WTC11 (cell line): ENCODE results near the gene GLOD4. TPM values are rescaled to one million over a fixed set of nuclear protein-coding genes. Genes with fewer than 3 reads are reported as not detected.
A peak's percentile ranks its signal among the peaks of the same experiment; 100 is the strongest.

Experiments
- ATAC-seq: fragments of 200-7000 bp; cut with Tn5 transposase; 2 replicates; pipeline ENCODE4 v1.10.0; 2021; ENCODE audit warnings: mild to moderate bottlenecking, moderate library complexity
- CTCF ChIA-PET: fragments of 300-600 bp; sonication (Branson Sonifier 250); formaldehyde crosslinking; loops from one replicate; lab custom pipeline; 2021; ENCODE audit warnings: antibody characterized with exemption; lab: Charles Lee
- POLR2A ChIA-PET: fragments of 350-600 bp; sonication (Branson Sonifier 250); formaldehyde crosslinking; loops from one replicate; lab custom pipeline; 2021; ENCODE audit warnings: antibody characterized with exemption; lab: Charles Lee
- DNase-seq: peaks from one replicate; pipeline ENCODE4 v3.0.0; 2021; ENCODE audit warnings: low spot score
- H3K27ac Mint-ChIP-seq: 2 replicates; pipeline ENCODE4 v1.8.0; 2021; ENCODE audit warnings: mixed read lengths
- H3K27me3 Mint-ChIP-seq: 2 replicates; pipeline ENCODE4 v1.8.0; 2021; ENCODE audit warnings: low read depth, mild to moderate bottlenecking, moderate library complexity, mixed read lengths
- H3K36me3 Mint-ChIP-seq: 2 replicates; pipeline ENCODE4 v1.8.0; 2021; ENCODE audit warnings: mixed read lengths
- H3K4me1 Mint-ChIP-seq: 2 replicates; pipeline ENCODE4 v1.8.0; 2022; ENCODE audit warnings: mixed read lengths
- H3K4me3 Mint-ChIP-seq: 2 replicates; pipeline ENCODE4 v1.8.0; 2021; ENCODE audit warnings: mild to moderate bottlenecking, moderate library complexity, mixed read lengths
- H3K9me3 Mint-ChIP-seq: 2 replicates; pipeline ENCODE4 v1.8.0; 2021; ENCODE audit warnings: mixed read lengths
- ATF6 ChIP-seq: sonication (generic); formaldehyde crosslinking; IDR thresholded peaks from 2 replicates; pipeline ENCODE4 v1.8.1; 2023; ENCODE audit warnings: mild to moderate bottlenecking, missing genetic modification reagents
- CREB1 ChIP-seq: sonication (generic); formaldehyde crosslinking; IDR thresholded peaks from 2 replicates; pipeline ENCODE4 v1.8.0; 2023; ENCODE audit warnings: mild to moderate bottlenecking, missing genetic modification reagents
- E2F4 ChIP-seq: sonication (generic); formaldehyde crosslinking; IDR thresholded peaks from 2 replicates; pipeline ENCODE4 v1.8.1; 2022; ENCODE audit warnings: low read depth, mild to moderate bottlenecking, moderate library complexity, missing genetic modification reagents, borderline replicate concordance
- FOXJ3 ChIP-seq: sonication (generic); formaldehyde crosslinking; IDR thresholded peaks from 2 replicates; pipeline ENCODE4 v1.9.0; 2021; ENCODE audit warnings: missing genetic modification reagents, mild to moderate bottlenecking, borderline replicate concordance
- GABPB1 ChIP-seq: sonication (generic); formaldehyde crosslinking; IDR thresholded peaks from 2 replicates; pipeline ENCODE4 v1.8.1; 2023; ENCODE audit warnings: mild to moderate bottlenecking, missing genetic modification reagents
- GRHL2 ChIP-seq: fragments of 250-450 bp; sonication (Bioruptor Pico); IDR thresholded peaks from 2 replicates; pipeline ENCODE4 v1.8.0; 2022; ENCODE audit warnings: mild to moderate bottlenecking, moderate library complexity; ENCODE audit not compliant: insufficient replicate concordance, severe bottlenecking
- JAZF1 ChIP-seq: fragments of 250-450 bp; sonication (Bioruptor Pico); IDR thresholded peaks from 2 replicates; pipeline ENCODE4 v1.9.0; 2021; ENCODE audit warnings: moderate library complexity, mild to moderate bottlenecking, inconsistent platforms
- NFATC4 ChIP-seq: fragments of 250-450 bp; sonication (Bioruptor Pico); IDR thresholded peaks from 2 replicates; pipeline ENCODE4 v1.9.0; 2021; ENCODE audit warnings: mild to moderate bottlenecking
- NFE2L1 ChIP-seq: sonication (generic); formaldehyde crosslinking; IDR thresholded peaks from 2 replicates; pipeline ENCODE4 v1.8.1; 2023; ENCODE audit warnings: missing genetic modification reagents
- TCF7 ChIP-seq: sonication (generic); formaldehyde crosslinking; IDR thresholded peaks from 2 replicates; pipeline ENCODE4 v1.8.0; 2022; ENCODE audit warnings: mild to moderate bottlenecking, low read depth, missing genetic modification reagents, moderate library complexity
- TP53 ChIP-seq: sonication (generic); formaldehyde crosslinking; IDR thresholded peaks from 2 replicates; pipeline ENCODE4 v1.8.1; 2023; ENCODE audit warnings: mild to moderate bottlenecking, missing genetic modification reagents
- ZNF219 ChIP-seq: sonication (generic); formaldehyde crosslinking; IDR thresholded peaks from 2 replicates; pipeline ENCODE4 v1.8.0; 2023; ENCODE audit warnings: missing genetic modification reagents, mild to moderate bottlenecking, borderline replicate concordance
- ZNF232 ChIP-seq: sonication (generic); formaldehyde crosslinking; IDR thresholded peaks from 2 replicates; pipeline ENCODE4 v1.8.0; 2022; ENCODE audit warnings: mild to moderate bottlenecking, missing genetic modification reagents
- total RNA-seq: library from RNA; stranded (reverse); gene quantifications from 3 replicates; pipeline ENCODE4 v1.2.3, GENCODE V29; 2021
- TF ChIP-seq, protein P1 (sequence below): sonication (generic); formaldehyde crosslinking; IDR thresholded peaks from 2 replicates; pipeline ENCODE4 v1.8.1; 2022; ENCODE audit warnings: mild to moderate bottlenecking, missing genetic modification reagents, moderate library complexity, borderline replicate concordance
- TF ChIP-seq, protein P2 (sequence below): fragments of 250-450 bp; sonication (Bioruptor Pico); IDR thresholded peaks from 2 replicates; pipeline ENCODE4 v1.9.0; 2021; ENCODE audit warnings: mild to moderate bottlenecking
- TF ChIP-seq, protein P3 (sequence below): fragments of 250-450 bp; sonication (Bioruptor Pico); IDR thresholded peaks from 2 replicates; pipeline ENCODE4 v1.9.0; 2021; ENCODE audit warnings: moderate library complexity, mild to moderate bottlenecking, inconsistent platforms, borderline replicate concordance
- TF ChIP-seq, protein P4 (sequence below): fragments of 250-450 bp; sonication (Bioruptor Pico); IDR thresholded peaks from 2 replicates; pipeline ENCODE4 v1.9.0; 2021; ENCODE audit warnings: mild to moderate bottlenecking, borderline replicate concordance
- TF ChIP-seq, protein P5 (sequence below): sonication (generic); formaldehyde crosslinking; IDR thresholded peaks from 2 replicates; pipeline ENCODE4 v1.8.0; 2022; ENCODE audit warnings: mild to moderate bottlenecking, missing genetic modification reagents
- TF ChIP-seq, protein P6 (sequence below): sonication (generic); formaldehyde crosslinking; IDR thresholded peaks from 2 replicates; pipeline ENCODE4 v1.8.1; 2023; ENCODE audit warnings: mild to moderate bottlenecking, missing genetic modification reagents

GLOD4 gene
- total RNA-seq, 1 experiment from 2014 or later = 69.0 TPM

DNA sequence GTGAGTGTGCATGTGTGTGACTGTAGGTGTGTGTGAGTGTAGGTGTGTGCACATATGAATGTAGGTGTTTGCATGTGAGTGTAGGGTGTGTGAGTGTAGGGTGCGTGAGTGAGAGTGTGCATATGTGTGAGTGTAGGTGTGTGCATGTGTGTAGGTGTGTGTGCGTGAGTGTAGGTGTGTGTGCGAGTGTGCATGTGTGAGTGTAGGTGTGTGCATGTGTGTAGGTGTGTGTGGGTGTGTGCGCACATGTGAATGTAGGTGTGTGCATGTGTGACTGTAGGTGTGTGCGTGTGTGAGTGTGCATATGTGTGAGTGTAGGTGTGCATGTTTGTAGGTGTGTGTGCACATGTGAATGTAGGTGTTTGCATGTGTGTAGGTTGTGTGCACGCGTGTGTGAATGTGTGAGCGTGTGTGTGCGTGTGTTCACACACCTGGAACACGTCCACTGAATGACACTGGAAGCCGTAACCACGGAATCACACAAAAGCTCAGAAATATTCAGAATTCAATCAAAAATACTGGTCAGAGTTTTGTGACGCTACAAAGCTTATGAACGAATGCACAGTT is 30.6 kb upstream of the GLOD4 start:
- H3K27ac Mint-ChIP-seq = peak overlapping the region; percentile 52
- no peak for DNase-seq
- no peak overlapping the region for H3K4me3 Mint-ChIP-seq
- ChIA-PET POLR2A (no interaction called here), CTCF (no interaction called here)
- no peaks in the 10 kb centered on the region for H3K4me1 Mint-ChIP-seq
- TF ChIP-seq TP53 (no peak), NFATC4 (CRISPR knock-in tag) (no peak), CREB1 (no peak), TCF7 (CRISPR knock-in tag) (0 out of 2 replicates have a peak, but pooled peaks have one; percentile 34), GRHL2 (CRISPR knock-in tag) (no peak), ATF6 (CRISPR knock-in tag) (no peak), ZNF219 (CRISPR knock-in tag) (no peak), ZNF232 (CRISPR knock-in tag) (no peak), E2F4 (CRISPR knock-in tag) (0 out of 2 replicates have a peak, but pooled peaks have one; percentile 33), FOXJ3 (no peak), NFE2L1 (CRISPR knock-in tag) (no peak), JAZF1 (CRISPR knock-in tag) (no peak), GABPB1 (no peak)
- TF ChIP-seq, protein P1, sequence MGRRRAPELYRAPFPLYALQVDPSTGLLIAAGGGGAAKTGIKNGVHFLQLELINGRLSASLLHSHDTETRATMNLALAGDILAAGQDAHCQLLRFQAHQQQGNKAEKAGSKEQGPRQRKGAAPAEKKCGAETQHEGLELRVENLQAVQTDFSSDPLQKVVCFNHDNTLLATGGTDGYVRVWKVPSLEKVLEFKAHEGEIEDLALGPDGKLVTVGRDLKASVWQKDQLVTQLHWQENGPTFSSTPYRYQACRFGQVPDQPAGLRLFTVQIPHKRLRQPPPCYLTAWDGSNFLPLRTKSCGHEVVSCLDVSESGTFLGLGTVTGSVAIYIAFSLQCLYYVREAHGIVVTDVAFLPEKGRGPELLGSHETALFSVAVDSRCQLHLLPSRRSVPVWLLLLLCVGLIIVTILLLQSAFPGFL (CRISPR knock-in tag) = no peak
- TF ChIP-seq, protein P2, sequence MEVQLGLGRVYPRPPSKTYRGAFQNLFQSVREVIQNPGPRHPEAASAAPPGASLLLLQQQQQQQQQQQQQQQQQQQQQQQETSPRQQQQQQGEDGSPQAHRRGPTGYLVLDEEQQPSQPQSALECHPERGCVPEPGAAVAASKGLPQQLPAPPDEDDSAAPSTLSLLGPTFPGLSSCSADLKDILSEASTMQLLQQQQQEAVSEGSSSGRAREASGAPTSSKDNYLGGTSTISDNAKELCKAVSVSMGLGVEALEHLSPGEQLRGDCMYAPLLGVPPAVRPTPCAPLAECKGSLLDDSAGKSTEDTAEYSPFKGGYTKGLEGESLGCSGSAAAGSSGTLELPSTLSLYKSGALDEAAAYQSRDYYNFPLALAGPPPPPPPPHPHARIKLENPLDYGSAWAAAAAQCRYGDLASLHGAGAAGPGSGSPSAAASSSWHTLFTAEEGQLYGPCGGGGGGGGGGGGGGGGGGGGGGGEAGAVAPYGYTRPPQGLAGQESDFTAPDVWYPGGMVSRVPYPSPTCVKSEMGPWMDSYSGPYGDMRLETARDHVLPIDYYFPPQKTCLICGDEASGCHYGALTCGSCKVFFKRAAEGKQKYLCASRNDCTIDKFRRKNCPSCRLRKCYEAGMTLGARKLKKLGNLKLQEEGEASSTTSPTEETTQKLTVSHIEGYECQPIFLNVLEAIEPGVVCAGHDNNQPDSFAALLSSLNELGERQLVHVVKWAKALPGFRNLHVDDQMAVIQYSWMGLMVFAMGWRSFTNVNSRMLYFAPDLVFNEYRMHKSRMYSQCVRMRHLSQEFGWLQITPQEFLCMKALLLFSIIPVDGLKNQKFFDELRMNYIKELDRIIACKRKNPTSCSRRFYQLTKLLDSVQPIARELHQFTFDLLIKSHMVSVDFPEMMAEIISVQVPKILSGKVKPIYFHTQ (CRISPR knock-in tag) = no peak
- TF ChIP-seq, protein P3, sequence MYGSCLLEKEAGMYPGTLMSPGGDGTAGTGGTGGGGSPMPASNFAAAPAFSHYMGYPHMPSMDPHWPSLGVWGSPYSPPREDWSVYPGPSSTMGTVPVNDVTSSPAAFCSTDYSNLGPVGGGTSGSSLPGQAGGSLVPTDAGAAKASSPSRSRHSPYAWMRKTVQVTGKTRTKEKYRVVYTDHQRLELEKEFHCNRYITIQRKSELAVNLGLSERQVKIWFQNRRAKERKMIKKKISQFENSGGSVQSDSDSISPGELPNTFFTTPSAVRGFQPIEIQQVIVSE (CRISPR knock-in tag) = no peak
- TF ChIP-seq, protein P4, sequence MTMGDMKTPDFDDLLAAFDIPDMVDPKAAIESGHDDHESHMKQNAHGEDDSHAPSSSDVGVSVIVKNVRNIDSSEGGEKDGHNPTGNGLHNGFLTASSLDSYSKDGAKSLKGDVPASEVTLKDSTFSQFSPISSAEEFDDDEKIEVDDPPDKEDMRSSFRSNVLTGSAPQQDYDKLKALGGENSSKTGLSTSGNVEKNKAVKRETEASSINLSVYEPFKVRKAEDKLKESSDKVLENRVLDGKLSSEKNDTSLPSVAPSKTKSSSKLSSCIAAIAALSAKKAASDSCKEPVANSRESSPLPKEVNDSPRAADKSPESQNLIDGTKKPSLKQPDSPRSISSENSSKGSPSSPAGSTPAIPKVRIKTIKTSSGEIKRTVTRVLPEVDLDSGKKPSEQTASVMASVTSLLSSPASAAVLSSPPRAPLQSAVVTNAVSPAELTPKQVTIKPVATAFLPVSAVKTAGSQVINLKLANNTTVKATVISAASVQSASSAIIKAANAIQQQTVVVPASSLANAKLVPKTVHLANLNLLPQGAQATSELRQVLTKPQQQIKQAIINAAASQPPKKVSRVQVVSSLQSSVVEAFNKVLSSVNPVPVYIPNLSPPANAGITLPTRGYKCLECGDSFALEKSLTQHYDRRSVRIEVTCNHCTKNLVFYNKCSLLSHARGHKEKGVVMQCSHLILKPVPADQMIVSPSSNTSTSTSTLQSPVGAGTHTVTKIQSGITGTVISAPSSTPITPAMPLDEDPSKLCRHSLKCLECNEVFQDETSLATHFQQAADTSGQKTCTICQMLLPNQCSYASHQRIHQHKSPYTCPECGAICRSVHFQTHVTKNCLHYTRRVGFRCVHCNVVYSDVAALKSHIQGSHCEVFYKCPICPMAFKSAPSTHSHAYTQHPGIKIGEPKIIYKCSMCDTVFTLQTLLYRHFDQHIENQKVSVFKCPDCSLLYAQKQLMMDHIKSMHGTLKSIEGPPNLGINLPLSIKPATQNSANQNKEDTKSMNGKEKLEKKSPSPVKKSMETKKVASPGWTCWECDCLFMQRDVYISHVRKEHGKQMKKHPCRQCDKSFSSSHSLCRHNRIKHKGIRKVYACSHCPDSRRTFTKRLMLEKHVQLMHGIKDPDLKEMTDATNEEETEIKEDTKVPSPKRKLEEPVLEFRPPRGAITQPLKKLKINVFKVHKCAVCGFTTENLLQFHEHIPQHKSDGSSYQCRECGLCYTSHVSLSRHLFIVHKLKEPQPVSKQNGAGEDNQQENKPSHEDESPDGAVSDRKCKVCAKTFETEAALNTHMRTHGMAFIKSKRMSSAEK = no peak
- TF ChIP-seq, protein P5, sequence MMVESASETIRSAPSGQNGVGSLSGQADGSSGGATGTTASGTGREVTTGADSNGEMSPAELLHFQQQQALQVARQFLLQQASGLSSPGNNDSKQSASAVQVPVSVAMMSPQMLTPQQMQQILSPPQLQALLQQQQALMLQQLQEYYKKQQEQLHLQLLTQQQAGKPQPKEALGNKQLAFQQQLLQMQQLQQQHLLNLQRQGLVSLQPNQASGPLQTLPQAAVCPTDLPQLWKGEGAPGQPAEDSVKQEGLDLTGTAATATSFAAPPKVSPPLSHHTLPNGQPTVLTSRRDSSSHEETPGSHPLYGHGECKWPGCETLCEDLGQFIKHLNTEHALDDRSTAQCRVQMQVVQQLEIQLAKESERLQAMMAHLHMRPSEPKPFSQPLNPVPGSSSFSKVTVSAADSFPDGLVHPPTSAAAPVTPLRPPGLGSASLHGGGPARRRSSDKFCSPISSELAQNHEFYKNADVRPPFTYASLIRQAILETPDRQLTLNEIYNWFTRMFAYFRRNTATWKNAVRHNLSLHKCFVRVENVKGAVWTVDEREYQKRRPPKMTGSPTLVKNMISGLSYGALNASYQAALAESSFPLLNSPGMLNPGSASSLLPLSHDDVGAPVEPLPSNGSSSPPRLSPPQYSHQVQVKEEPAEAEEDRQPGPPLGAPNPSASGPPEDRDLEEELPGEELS (CRISPR knock-in tag) = no peak
- TF ChIP-seq, protein P6, sequence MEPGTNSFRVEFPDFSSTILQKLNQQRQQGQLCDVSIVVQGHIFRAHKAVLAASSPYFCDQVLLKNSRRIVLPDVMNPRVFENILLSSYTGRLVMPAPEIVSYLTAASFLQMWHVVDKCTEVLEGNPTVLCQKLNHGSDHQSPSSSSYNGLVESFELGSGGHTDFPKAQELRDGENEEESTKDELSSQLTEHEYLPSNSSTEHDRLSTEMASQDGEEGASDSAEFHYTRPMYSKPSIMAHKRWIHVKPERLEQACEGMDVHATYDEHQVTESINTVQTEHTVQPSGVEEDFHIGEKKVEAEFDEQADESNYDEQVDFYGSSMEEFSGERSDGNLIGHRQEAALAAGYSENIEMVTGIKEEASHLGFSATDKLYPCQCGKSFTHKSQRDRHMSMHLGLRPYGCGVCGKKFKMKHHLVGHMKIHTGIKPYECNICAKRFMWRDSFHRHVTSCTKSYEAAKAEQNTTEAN (CRISPR knock-in tag) = peak; percentile 97
- ATAC-seq = no peak
- peaks cover 6% of the 10 kb centered on the region for H3K9me3 Mint-ChIP-seq
- H3K36me3 Mint-ChIP-seq = peaks cover 46% of the 10 kb centered on the region
- no peaks in the 10 kb centered on the region for H3K27me3 Mint-ChIP-seq
